ENCODE results near the gene PTAFR. TPM values are rescaled to one million over a fixed set of nuclear protein-coding genes. Genes with fewer than 3 reads are reported as not detected.

PTAFR gene
- total and polyA plus RNA-seq, 2 of the 8 experiments (the other 6 are each of a cell fraction or from before 2014, with no cell fraction given) = 1.2 to 4.9 TPM

DNA sequence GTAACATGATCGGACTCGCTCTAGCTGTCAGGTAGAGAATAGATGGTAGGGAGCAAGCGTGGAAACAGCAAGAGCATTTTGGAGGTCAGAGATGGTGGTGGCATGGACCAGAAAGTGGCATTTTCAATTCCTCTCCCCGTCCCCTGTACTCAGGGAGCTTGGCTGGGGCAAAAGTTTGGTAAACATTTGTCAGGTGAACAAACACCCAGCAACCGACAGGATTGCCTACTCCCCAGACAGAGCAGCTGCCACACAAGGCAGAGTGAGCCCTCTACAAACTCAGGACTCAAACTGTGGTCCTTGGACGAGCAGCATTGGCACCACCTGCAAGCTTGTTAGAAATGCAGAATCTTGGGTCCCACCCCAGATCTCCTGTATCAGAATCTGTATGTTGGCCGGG is 14.3 kb downstream of the PTAFR start:
- H3K56ac ChIP-seq (replicated peaks; ENCODE audit: insufficient read length, low read depth, low read length) = no peak overlapping the region
- H3K79me1 ChIP-seq (ENCODE audit: low read depth, low read length) = no peaks in the 10 kb centered on the region
- H4K8ac ChIP-seq (ENCODE audit: extremely low read depth, insufficient read depth, low read length) = no peak overlapping the region
- 85% methylated on average over 7 of the region's 7 CpGs; no CpG with 5 or more reads in 1 of the 2 experiments for WGBS, 2 experiments (ENCODE audit: extremely low coverage in 1 of 2, insufficient coverage in 1 of 2, insufficient read length in 1 of 2, insufficient replicate concordance in 2 of 2, low coverage in 1 of 2, low lambda C conversion rate in 2 of 2, missing lambda C conversion rate in 1 of 2)
- H4K91ac ChIP-seq (replicated peaks; ENCODE audit: insufficient read length, low read length) = no peak overlapping the region
- H3K79me2 ChIP-seq (ENCODE audit: control insufficient read depth in 1 of 2, insufficient read depth in 2 of 2, low read length in 2 of 2) = no peaks in the 10 kb centered on the region
- no peak overlapping the region for H2AFZ ChIP-seq (ENCODE audit: low read length)
- H2BK15ac ChIP-seq (ENCODE audit: low read length) = no peak overlapping the region
- no peak overlapping the region for H2BK120ac ChIP-seq (replicated peaks; ENCODE audit: low read depth, low read length)
- no peak overlapping the region for H3K23ac ChIP-seq (ENCODE audit: insufficient read length)
- ChIA-PET POLR2A (ENCODE audit: partially characterized antibody) (interaction anchor here (1.0 to 2.2 kb wide), 4 partner anchors 15 to 345 kb away, joined by 3 to 5 read pairs (median 4); no protein-coding TSS in a partner anchor), CTCF (ENCODE audit: partially characterized antibody) (interaction anchor here (0.6 to 2.7 kb wide), 5 partner anchors 14 to 70 kb away, joined by 3 to 8 read pairs (median 4); no protein-coding TSS in a partner anchor)
- no peaks in the 10 kb centered on the region for H3K36me3 ChIP-seq (ENCODE audit: control insufficient read depth in 2 of 4, insufficient read depth in 4 of 4, low read length in 3 of 4)
- H2BK20ac ChIP-seq (ENCODE audit: low read length) = peak overlapping the region; percentile 48; the same call in 1 of the 2 replicates
- FAIRE-seq (no peak), DNase-seq (ENCODE audit: low read depth in 1 of 2, low spot score in 2 of 2) (no peak)
- H3K9me3 ChIP-seq (ENCODE audit: insufficient read depth in 2 of 2, low read depth in 1 of 2, low read length in 1 of 2) = no peaks in the 10 kb centered on the region
- no peak overlapping the region for H3K14ac ChIP-seq (ENCODE audit: insufficient read length)
- H3K23me2 ChIP-seq (ENCODE audit: low read depth, low read length) = no peaks in the 10 kb centered on the region
- H3K9ac ChIP-seq (replicated peaks in 1 of 4; ENCODE audit: extremely low read depth in 1 of 4, low read depth in 3 of 4, low read length in 3 of 4) = no peak overlapping the region
- no peak overlapping the region for H2AK5ac ChIP-seq (ENCODE audit: low read depth, low read length)
- no peak overlapping the region for H3K4me3 ChIP-seq (ENCODE audit: extremely low read depth in 1 of 4, insufficient read depth in 2 of 4, low read depth in 3 of 4, low read length in 4 of 4)
- H3K27ac ChIP-seq (ENCODE audit: low read depth, low read length) = no peak overlapping the region
- no peaks in the 10 kb centered on the region for H3K4me1 ChIP-seq (replicated peaks in 1 of 4; ENCODE audit: control insufficient read depth in 3 of 4, insufficient read depth in 4 of 4, low read length in 3 of 4)
- no peak overlapping the region for H2BK5ac ChIP-seq (ENCODE audit: low read depth, low read length)
- H4K5ac ChIP-seq (ENCODE audit: insufficient read length, low read depth, low read length) = no peak overlapping the region
- 0 out of 2 replicates have a peak overlapping the region, but pooled peaks have one; percentile 43 for H2BK12ac ChIP-seq (ENCODE audit: low read depth, low read length)
- H3K4ac ChIP-seq (replicated peaks; ENCODE audit: insufficient read length, low read depth, low read length) = no peak overlapping the region
- H3K27me3 ChIP-seq (replicated peaks in 1 of 4; ENCODE audit: control insufficient read depth in 3 of 4, extremely low read depth in 1 of 4, insufficient read depth in 3 of 4, low read length in 3 of 4) = no peaks in the 10 kb centered on the region
- no peak overlapping the region; the same call in 1 of the 2 replicates for H3K18ac ChIP-seq (ENCODE audit: extremely low read depth, low read length)
- no peak overlapping the region for H3K4me2 ChIP-seq (ENCODE audit: insufficient read depth in 1 of 2, low read depth in 2 of 2, low read length in 2 of 2)
- no peaks in the 10 kb centered on the region for H4K20me1 ChIP-seq (replicated peaks in 1 of 2; ENCODE audit: control insufficient read depth in 1 of 2, insufficient read depth in 2 of 2, low read length in 2 of 2)
- TF ChIP-seq JUN (IDR thresholded peaks at IDR 0.05; ENCODE audit: low read depth, low read length) (no peak), CEBPB (IDR thresholded peaks at IDR 0.05; ENCODE audit: low read depth, low read length) (no peak), TEAD4 (IDR thresholded peaks at IDR 0.05; ENCODE audit: low read depth, low read length) (no peak), NANOG (IDR thresholded peaks at IDR 0.05; ENCODE audit: insufficient read depth, low read depth, low read length, poor library complexity, severe bottlenecking) (no peak), GABPA (IDR thresholded peaks at IDR 0.05; ENCODE audit: borderline replicate concordance, insufficient read depth, low read length) (no peak), RAD21 (IDR thresholded peaks at IDR 0.05 in 1 of 2, conservative IDR thresholded peaks at IDR 0.05 in 1 of 2; ENCODE audit: low read depth in 2 of 2, low read length in 2 of 2) (no peak), HDAC2 (IDR thresholded peaks at IDR 0.05; ENCODE audit: borderline replicate concordance in 1 of 2, low read depth in 2 of 2, low read length in 2 of 2) (no peak), MAX (IDR thresholded peaks at IDR 0.05) (no peak), EGR1 (IDR thresholded peaks at IDR 0.05; ENCODE audit: borderline replicate concordance, low read depth, low read length) (no peak), SP4 (IDR thresholded peaks at IDR 0.05; ENCODE audit: low read length) (no peak), TBP (IDR thresholded peaks at IDR 0.05; ENCODE audit: low read depth, low read length) (no peak), NRF1 (IDR thresholded peaks at IDR 0.05; ENCODE audit: low read depth, low read length) (no peak), CHD1 (IDR thresholded peaks at IDR 0.05; ENCODE audit: low read depth, low read length) (no peak), RXRA (IDR thresholded peaks at IDR 0.05; ENCODE audit: insufficient read depth, low read depth, low read length) (no peak)
